ENCODE measurements around the gene RBM5.

DNA sequence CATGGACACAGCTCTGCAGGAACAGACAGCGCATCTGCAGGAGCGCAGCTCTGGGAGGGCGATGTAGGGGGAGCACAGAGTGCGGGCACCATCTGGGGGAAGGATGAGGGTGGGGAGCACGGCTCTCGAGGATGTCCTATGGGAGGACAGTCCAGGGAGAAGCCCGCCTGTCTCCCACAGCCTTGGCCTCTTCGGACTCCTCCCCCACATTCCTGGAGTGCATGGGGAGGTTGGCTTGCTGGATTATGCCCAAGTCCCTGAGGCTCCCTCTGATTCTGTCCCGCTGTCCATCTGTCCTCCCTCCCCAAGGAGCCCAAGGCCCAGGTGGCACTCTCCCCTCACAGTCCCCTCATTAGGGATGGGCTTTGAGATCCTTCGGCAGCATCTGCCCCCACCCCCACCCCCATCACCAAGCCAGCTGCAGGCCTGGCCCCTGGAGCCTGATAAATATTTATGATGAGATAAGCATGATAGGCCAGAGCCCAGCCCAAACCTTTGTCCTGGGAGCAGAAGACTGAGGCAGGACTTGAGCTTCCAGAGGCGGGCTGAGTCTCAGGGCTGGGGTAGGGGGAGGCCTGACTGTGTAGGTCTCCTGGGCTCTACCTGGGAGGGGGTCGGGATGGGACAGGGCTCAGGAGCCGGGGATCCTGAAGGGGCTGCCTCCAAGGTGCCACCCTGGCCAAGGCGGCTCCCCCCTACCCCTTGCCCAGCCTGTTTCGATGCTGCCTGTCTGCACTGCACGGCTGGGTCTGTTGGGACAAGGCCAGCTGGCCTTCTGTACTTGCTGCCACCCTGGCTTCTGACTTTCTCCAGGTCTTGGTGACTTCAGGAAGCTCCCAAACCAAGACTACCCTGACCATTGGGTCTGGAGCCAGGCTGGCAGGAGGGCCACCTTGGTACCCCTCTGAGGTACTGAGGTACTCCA is 37.8 kb downstream of the RBM5 start:
- TF ChIP-seq, protein P1, sequence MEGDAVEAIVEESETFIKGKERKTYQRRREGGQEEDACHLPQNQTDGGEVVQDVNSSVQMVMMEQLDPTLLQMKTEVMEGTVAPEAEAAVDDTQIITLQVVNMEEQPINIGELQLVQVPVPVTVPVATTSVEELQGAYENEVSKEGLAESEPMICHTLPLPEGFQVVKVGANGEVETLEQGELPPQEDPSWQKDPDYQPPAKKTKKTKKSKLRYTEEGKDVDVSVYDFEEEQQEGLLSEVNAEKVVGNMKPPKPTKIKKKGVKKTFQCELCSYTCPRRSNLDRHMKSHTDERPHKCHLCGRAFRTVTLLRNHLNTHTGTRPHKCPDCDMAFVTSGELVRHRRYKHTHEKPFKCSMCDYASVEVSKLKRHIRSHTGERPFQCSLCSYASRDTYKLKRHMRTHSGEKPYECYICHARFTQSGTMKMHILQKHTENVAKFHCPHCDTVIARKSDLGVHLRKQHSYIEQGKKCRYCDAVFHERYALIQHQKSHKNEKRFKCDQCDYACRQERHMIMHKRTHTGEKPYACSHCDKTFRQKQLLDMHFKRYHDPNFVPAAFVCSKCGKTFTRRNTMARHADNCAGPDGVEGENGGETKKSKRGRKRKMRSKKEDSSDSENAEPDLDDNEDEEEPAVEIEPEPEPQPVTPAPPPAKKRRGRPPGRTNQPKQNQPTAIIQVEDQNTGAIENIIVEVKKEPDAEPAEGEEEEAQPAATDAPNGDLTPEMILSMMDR (optimal IDR thresholded peaks at IDR 0.05 in 1 of 3, IDR thresholded peaks at IDR 0.05 in 1 of 3, conservative IDR thresholded peaks at IDR 0.05 in 1 of 3; ENCODE audit: extremely low read depth in 1 of 3, insufficient read depth in 2 of 3, low read length in 3 of 3): no peak
- no peak for TF ChIP-seq EZH2 (IDR thresholded peaks at IDR 0.05; ENCODE audit: low read length)

All from keratinocyte (primary cell).